Measurements from ENCODE around the gene ELOVL6. TPM values are rescaled to one million over a fixed set of nuclear protein-coding genes. Genes with fewer than 3 reads are reported as not detected.

The ELOVL6 gene
- total and polyA plus RNA-seq, 10 of the 15 experiments (the other 5 are each of a cell fraction or from before 2014, with no cell fraction given) = 3.9 to 33.5 (median 8.1) TPM

- TF ChIP-seq HSF1 (IDR thresholded peaks at IDR 0.05; ENCODE audit: low read depth, low read length) = no peak
- TF ChIP-seq CEBPZ (IDR thresholded peaks at IDR 0.05; ENCODE audit: low read depth, low read length) = no peak
- TF ChIP-seq NR2C2 (IDR thresholded peaks at IDR 0.05; ENCODE audit: borderline replicate concordance, control insufficient read depth, insufficient read length, low read depth) = no peak
- peak in 1 of 2 experiments; percentile 83; a peak in 2 of 4 replicates for TF ChIP-seq ETV6 (conservative IDR thresholded peaks at IDR 0.05 in 1 of 2, IDR thresholded peaks at IDR 0.05 in 1 of 2; ENCODE audit: borderline replicate concordance in 1 of 2, low read depth in 1 of 2)
- TF ChIP-seq BACH1 (IDR thresholded peaks at IDR 0.05; ENCODE audit: borderline replicate concordance) = no peak
- no peak for TF ChIP-seq ZBTB11 (CRISPR knock-in tag; IDR thresholded peaks at IDR 0.05)
- TF ChIP-seq ZNF217 (IDR thresholded peaks at IDR 0.05) = no peak
- no peak for TF ChIP-seq ZNF207 (IDR thresholded peaks at IDR 0.05; ENCODE audit: borderline replicate concordance)
- TF ChIP-seq JUND (IDR thresholded peaks at IDR 0.05; ENCODE audit: low read depth, low read length) = no peak
- TF ChIP-seq BCL11A (IDR thresholded peaks at IDR 0.05; ENCODE audit: low read depth, low read length) = no peak
- TF ChIP-seq BHLHE40 (IDR thresholded peaks at IDR 0.05; ENCODE audit: borderline replicate concordance in 1 of 2, low read depth in 2 of 2, low read length in 1 of 2) = no peak
- no peak for TF ChIP-seq IRF5 (IDR thresholded peaks at IDR 0.05; ENCODE audit: borderline replicate concordance)
- TF ChIP-seq KDM1A (IDR thresholded peaks at IDR 0.05; ENCODE audit: borderline replicate concordance) = no peak
- TF ChIP-seq SKIL (IDR thresholded peaks at IDR 0.05; ENCODE audit: low read depth, poor library complexity, severe bottlenecking) = no peak
- no peak for TF ChIP-seq ELK1 (IDR thresholded peaks at IDR 0.05; ENCODE audit: low read depth, low read length)
Measured at GRCh38 chr4:110197529-110198042, 829 bp downstream of the ELOVL6 start (continued).
